Measurements from ENCODE around the gene CDKN2AIPNL. TPM values are rescaled to one million over a fixed set of nuclear protein-coding genes. Genes with fewer than 3 reads are reported as not detected.

CDKN2AIPNL gene
- polyA plus RNA-seq, 1 of the 3 experiments (the other 2 are of a cell fraction) = 23.3 TPM

DNA sequence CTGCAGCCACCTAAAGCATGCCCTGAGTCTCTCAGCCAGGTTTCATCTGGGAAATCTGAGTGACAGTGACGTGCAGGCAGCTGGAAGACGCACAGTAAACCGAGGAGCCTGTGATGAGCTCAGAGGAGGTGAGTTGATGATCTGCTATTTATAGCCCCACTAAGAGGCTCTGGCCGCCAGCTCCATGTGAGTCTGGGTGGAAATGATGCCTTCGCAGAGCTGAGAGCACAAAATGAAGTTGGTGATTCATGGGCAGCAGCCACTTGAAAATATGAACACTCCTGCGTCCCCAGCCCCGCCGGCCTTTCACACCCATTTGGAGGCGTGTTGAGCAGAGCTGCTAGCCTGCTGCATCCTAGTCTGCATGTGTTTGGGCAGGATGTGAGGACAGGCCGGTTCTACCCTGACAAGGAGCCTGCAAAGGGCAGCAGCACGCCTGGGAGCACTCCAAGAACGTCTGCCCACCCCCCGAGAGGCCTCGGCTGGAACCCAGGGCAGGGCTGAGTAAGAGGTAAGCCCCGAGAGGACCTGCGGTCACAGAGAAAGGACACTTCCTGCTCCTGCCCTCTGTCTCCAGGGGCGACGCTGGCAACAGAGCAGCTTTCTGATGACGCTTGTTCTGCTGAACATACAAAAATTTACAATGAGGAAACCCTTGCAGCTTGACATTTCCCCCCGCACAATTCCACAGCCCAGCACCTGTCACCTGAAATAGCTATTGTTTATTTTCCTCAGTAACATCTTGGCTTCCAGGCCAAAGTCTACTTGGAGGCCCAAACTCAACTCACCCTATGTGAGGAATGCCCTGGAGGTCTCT, 25.1 kb upstream of the CDKN2AIPNL start:
- CTCF ChIA-PET = interaction anchor here (1.2 to 1.7 kb wide), 3 partner anchors 12 to 26 kb away, joined by 3 to 8 read pairs (median 4); partner anchors contain the start of gene CDKN2AIPNL
- H3K4me3 ChIP-seq (ENCODE audit: low read depth in 2 of 2, low read length in 1 of 2) = no peak overlapping the region
- H3K4me1 ChIP-seq (ENCODE audit: control insufficient read depth in 1 of 2, insufficient read depth in 2 of 2, low read depth in 1 of 2, low read length in 1 of 2) = peaks cover 25 to 36% of the 10 kb centered on the region in 2 experiments; a peak in 3 of 4 replicates
- POLR2A ChIA-PET = no interaction called here
- H3K27me3 ChIP-seq (ENCODE audit: insufficient read depth) = no peaks in the 10 kb centered on the region
- no peaks in the 10 kb centered on the region for H3K9me2 ChIP-seq
- H3K79me2 ChIP-seq (ENCODE audit: insufficient read depth) = no peaks in the 10 kb centered on the region
- peak overlapping the region; percentile 81 for H2AFZ ChIP-seq (ENCODE audit: low read depth)
- peak overlapping the region; percentile 74 for H3K4me2 ChIP-seq
- H3K27ac ChIP-seq (ENCODE audit: low read depth in 2 of 2, low read length in 1 of 2) = peak overlapping the region; percentile 53 to 96; a peak in 3 of 4 replicates
- no peaks in the 10 kb centered on the region for H4K20me1 ChIP-seq (ENCODE audit: insufficient read depth)
- no peaks in the 10 kb centered on the region for H3K36me3 ChIP-seq (replicated peaks in 1 of 2; ENCODE audit: control insufficient read depth in 1 of 2, insufficient read depth in 2 of 2, low read length in 1 of 2)
- DNase-seq = no peak
- H3K9ac ChIP-seq = peak overlapping the region; percentile 80
- H3K9me3 ChIP-seq = no peaks in the 10 kb centered on the region
- peaks cover 45% of the 10 kb centered on the region for H3F3A ChIP-seq (replicated peaks; ENCODE audit: insufficient read depth)
- 27% methylated on average over 20 of the region's 20 CpGs for WGBS (ENCODE audit: low lambda C conversion rate)
- 0 out of 2 replicates have a peak, but pooled peaks have one; percentile 39 for TF ChIP-seq ELF1 (IDR thresholded peaks at IDR 0.05)
- peak; percentile 63; the same call in 1 of the 2 replicates for TF ChIP-seq RXRA (IDR thresholded peaks at IDR 0.05; ENCODE audit: borderline replicate concordance, low read depth)
- no peak for TF ChIP-seq SMC3 (IDR thresholded peaks at IDR 0.05; ENCODE audit: low read depth, low read length)
- no peak for TF ChIP-seq CHD2 (IDR thresholded peaks at IDR 0.05; ENCODE audit: low read length, partially characterized antibody)
- TF ChIP-seq, protein P1, sequence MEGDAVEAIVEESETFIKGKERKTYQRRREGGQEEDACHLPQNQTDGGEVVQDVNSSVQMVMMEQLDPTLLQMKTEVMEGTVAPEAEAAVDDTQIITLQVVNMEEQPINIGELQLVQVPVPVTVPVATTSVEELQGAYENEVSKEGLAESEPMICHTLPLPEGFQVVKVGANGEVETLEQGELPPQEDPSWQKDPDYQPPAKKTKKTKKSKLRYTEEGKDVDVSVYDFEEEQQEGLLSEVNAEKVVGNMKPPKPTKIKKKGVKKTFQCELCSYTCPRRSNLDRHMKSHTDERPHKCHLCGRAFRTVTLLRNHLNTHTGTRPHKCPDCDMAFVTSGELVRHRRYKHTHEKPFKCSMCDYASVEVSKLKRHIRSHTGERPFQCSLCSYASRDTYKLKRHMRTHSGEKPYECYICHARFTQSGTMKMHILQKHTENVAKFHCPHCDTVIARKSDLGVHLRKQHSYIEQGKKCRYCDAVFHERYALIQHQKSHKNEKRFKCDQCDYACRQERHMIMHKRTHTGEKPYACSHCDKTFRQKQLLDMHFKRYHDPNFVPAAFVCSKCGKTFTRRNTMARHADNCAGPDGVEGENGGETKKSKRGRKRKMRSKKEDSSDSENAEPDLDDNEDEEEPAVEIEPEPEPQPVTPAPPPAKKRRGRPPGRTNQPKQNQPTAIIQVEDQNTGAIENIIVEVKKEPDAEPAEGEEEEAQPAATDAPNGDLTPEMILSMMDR (IDR thresholded peaks at IDR 0.05) = no peak
- TF ChIP-seq EP300 (IDR thresholded peaks at IDR 0.05; ENCODE audit: borderline replicate concordance in 1 of 2, low read depth in 1 of 2, low read length in 1 of 2) = peak in 1 of 2 experiments; percentile 66; a peak in 2 of 4 replicates
- TF ChIP-seq SIN3A (IDR thresholded peaks at IDR 0.05; ENCODE audit: borderline replicate concordance, low read depth, low read length) = 0 out of 2 replicates have a peak, but pooled peaks have one; percentile 33
- TF ChIP-seq, protein P2, sequence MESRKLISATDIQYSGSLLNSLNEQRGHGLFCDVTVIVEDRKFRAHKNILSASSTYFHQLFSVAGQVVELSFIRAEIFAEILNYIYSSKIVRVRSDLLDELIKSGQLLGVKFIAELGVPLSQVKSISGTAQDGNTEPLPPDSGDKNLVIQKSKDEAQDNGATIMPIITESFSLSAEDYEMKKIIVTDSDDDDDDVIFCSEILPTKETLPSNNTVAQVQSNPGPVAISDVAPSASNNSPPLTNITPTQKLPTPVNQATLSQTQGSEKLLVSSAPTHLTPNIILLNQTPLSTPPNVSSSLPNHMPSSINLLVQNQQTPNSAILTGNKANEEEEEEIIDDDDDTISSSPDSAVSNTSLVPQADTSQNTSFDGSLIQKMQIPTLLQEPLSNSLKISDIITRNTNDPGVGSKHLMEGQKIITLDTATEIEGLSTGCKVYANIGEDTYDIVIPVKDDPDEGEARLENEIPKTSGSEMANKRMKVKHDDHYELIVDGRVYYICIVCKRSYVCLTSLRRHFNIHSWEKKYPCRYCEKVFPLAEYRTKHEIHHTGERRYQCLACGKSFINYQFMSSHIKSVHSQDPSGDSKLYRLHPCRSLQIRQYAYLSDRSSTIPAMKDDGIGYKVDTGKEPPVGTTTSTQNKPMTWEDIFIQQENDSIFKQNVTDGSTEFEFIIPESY (IDR thresholded peaks at IDR 0.05; ENCODE audit: borderline replicate concordance, low read depth) = 0 out of 2 replicates have a peak, but pooled peaks have one; percentile 45
- TF ChIP-seq TEAD4 (IDR thresholded peaks at IDR 0.05; ENCODE audit: borderline replicate concordance, insufficient read depth) = peak; percentile 35; the same call in 1 of the 2 replicates
- TF ChIP-seq NFIC (IDR thresholded peaks at IDR 0.05; ENCODE audit: borderline replicate concordance) = peak; percentile 35; the same call in 1 of the 2 replicates
- TF ChIP-seq GATA2 (CRISPR knock-in tag; IDR thresholded peaks at IDR 0.05) = no peak
- TF ChIP-seq FOXM1 (IDR thresholded peaks at IDR 0.05; ENCODE audit: low read depth) = peak; percentile 57; the same call in 1 of the 2 replicates
- TF ChIP-seq FOSL2 (IDR thresholded peaks at IDR 0.05; ENCODE audit: borderline replicate concordance, low read depth) = peak; percentile 63
- TF ChIP-seq TAF1 (IDR thresholded peaks at IDR 0.05; ENCODE audit: borderline replicate concordance, low read depth, low read length) = no peak
- peak; percentile 95 for TF ChIP-seq MEF2A (IDR thresholded peaks at IDR 0.05; ENCODE audit: borderline replicate concordance, low read depth)
- no peak for TF ChIP-seq GABPA (IDR thresholded peaks at IDR 0.05; ENCODE audit: low read depth)
- TF ChIP-seq MXI1 (IDR thresholded peaks at IDR 0.05; ENCODE audit: low read depth, low read length) = no peak
- TF ChIP-seq, protein P3, sequence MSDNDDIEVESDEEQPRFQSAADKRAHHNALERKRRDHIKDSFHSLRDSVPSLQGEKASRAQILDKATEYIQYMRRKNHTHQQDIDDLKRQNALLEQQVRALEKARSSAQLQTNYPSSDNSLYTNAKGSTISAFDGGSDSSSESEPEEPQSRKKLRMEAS (IDR thresholded peaks at IDR 0.05; ENCODE audit: low read depth) = peak; percentile 86
- no peak for TF ChIP-seq NRF1 (IDR thresholded peaks at IDR 0.05; ENCODE audit: low read depth, low read length)
- TF ChIP-seq POLR2AphosphoS5 (IDR thresholded peaks at IDR 0.05; ENCODE audit: low read depth, low read length) = peak; percentile 20; the same call in 1 of the 2 replicates
- peak; percentile 50 for TF ChIP-seq JUND (IDR thresholded peaks at IDR 0.05)
- TF ChIP-seq, protein P4, sequence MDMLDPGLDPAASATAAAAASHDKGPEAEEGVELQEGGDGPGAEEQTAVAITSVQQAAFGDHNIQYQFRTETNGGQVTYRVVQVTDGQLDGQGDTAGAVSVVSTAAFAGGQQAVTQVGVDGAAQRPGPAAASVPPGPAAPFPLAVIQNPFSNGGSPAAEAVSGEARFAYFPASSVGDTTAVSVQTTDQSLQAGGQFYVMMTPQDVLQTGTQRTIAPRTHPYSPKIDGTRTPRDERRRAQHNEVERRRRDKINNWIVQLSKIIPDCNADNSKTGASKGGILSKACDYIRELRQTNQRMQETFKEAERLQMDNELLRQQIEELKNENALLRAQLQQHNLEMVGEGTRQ (IDR thresholded peaks at IDR 0.05; ENCODE audit: borderline replicate concordance, low read depth, low read length) = no peak
- no peak for TF ChIP-seq RCOR1 (IDR thresholded peaks at IDR 0.05; ENCODE audit: low read length)
- peak; percentile 48; the same call in 1 of the 2 replicates for TF ChIP-seq YY1 (IDR thresholded peaks at IDR 0.05; ENCODE audit: low read depth)
- TF ChIP-seq, protein P5, sequence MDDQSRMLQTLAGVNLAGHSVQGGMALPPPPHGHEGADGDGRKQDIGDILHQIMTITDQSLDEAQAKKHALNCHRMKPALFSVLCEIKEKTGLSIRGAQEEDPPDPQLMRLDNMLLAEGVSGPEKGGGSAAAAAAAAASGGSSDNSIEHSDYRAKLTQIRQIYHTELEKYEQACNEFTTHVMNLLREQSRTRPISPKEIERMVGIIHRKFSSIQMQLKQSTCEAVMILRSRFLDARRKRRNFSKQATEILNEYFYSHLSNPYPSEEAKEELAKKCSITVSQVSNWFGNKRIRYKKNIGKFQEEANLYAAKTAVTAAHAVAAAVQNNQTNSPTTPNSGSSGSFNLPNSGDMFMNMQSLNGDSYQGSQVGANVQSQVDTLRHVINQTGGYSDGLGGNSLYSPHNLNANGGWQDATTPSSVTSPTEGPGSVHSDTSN (IDR thresholded peaks at IDR 0.05) = peak; percentile 84
- peak; percentile 68 for TF ChIP-seq TCF12 (IDR thresholded peaks at IDR 0.05)
- no peak for TF ChIP-seq RAD21 (IDR thresholded peaks at IDR 0.05; ENCODE audit: low read length)

Data from SK-N-SH (cell line).